ENCODE results near the gene XXYLT1.
"Not testable (repeated sequence)": the region's sequence is repeated elsewhere in the genome, so short reads cannot be mapped to it uniquely, and the experiment has no call there.

XXYLT1 gene

DNA sequence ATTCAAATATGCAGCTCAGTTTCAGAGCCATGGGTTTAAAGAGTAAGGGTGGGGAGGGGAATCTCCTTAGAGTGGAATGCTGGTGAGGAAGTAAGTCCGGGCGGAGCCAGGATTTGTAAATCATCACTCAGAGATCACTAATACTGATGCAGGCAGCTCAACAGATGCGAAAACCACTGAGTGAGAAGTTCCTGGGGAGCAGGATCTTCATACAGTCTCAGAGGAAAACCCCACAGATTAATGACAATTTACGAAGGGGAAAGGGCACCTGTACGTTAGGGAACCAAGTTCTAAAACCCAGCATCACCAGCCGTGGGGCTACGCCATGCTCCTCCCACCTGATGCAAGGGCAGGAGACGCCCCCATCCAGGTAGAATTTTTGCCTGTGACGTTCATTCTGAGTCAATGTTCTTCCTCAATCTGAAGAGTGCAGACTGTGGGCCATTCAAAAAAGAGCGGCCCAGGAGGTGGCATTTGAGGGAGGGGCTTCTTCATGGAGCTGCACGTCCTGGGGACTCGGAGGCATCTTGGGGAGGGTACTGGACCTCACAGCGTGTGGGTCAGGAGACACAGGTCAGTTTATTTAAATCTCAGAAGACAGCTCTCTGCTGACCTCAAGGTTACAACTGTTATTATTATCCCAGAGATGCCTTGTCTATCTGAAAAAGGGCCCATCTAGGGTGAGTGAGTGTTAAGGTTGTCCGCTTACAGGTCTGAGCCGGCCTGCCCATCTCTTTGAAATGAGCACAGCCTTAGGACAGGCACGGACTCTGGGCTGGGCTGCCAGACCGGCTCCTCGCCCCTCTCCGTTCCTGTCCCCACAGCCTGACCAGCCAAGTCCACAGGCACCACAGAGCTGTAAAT, 228.0 kb downstream of the XXYLT1 start:
- DNase-seq (ENCODE audit: low spot score): no peak

GRCh38 chr3:195041871-195042742, 228.9 kb downstream of the XXYLT1 start:
- DNase-seq (ENCODE audit: low spot score): no peak

DNA sequence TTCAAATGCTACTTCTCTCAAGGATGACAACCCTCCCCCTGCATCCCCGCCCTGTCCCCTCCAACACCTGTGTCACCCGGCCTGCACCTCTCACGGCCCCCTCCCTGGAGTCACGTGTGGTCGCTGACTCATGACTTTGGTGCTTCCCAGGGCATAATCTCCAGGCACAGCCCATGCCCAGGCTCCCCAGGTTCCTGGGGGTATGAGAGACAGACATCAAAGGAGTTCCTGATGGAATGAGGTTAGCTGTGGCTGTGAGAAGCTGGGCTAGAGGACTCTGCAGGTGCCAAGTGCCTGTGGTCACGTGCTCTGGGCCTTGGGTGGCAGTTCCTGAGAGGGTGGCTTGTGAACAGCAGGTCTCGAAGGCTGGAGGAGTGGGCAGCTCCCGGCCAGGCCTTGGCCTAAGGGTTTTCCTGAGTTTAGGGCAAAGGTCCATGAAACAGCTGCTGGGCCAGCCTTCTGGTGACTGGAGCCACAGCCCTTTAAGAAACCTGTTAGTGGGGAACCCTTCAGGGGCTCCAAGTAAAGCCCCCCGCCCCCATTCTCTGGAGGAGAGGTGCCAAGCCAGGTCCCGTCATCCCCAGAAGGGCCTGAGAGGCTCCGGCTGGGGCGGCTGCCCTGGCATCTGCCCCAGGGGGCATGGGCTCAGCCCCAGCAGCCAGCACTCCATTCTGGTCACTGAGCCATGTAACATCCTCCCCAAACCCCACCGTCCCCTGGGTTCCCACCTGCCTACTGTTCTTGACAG, 230.0 kb downstream of the XXYLT1 start:
- no peak for DNase-seq (ENCODE audit: low spot score)

DNA sequence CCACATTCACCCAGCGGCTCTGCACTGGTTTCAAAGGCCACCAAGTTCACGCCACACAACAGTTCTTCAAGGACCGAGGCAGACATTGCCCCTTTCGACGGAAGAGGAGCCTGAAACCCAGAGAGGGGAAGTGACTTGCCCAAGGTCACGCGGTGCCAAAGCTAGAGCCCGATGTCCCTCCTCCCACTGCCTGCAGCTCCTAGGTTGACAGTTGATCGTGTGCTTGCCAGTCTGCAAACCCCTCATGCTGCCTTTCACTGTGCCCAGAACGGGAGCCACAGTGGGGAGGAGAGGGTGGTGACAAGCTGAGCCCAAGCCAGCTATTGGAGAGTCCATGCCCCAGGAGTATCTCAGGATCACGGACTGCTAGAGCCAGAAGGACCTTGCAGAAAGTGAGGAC, 230.9 kb downstream of the XXYLT1 start:
- no peak for DNase-seq (ENCODE audit: low spot score)

GRCh38 chr3:195039180-195039843, 231.6 kb downstream of the XXYLT1 start:
- DNase-seq (ENCODE audit: low spot score): no peak

DNA sequence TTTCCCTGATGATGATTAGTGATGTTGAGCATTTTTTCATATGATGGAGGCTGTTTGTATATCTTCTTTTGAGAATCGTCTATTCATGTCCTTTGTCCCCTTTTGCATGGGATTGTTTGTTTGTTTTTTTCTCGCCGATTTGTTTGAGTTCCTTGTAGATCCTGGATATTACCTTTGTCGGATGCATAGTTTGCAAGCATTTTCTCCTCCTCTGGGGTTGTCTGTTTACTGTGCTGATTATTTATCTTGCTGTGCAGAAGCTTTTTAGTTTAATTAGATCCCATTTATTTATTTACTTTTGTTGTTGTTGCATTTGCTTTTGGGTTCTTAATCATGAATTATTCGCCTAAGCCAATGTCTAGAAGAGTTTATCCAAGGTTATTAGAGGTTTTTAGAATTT, 232.8 kb downstream of the XXYLT1 start:
- DNase-seq (ENCODE audit: low spot score): no peak

DNA sequence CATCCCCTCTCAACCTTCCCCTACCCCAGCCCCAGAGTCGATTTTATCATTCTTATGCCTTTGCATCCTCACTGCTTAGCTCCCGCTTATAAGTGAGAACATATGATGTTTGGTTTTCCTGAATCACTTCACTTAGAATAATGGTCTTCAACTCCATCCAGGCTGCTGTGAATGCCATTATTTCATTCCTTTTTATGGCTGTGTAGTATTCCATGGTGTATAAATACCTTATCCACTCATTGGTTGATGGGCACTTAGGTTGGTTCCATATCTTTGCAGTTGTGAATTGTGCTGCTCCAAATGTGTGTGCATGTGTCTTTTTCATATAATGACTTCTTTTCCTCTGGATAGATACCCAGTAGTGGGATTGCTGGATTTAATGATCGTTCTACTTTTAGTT, 233.4 kb downstream of the XXYLT1 start:
- not testable (repeated sequence) for DNase-seq (ENCODE audit: low spot score)

DNA sequence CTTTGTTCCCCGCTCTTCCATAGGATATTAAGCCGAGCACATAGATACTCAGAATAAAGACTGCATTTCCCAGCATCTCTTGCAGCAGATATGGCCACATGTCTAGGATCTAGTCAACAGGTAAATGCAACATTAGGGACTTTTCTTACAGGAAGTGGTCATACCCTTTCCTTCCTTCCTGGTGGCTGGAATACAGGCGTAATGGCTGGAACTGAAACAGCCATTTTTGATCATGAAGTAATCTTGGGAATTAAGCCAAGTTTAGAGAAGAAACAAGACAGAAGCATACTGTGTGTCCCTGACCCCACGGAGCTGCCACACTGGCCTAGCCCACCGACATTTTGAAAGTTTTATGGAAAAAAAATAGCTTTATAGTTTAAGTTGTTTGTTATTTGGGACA, 234.0 kb downstream of the XXYLT1 start:
- DNase-seq (ENCODE audit: low spot score): no peak

DNA sequence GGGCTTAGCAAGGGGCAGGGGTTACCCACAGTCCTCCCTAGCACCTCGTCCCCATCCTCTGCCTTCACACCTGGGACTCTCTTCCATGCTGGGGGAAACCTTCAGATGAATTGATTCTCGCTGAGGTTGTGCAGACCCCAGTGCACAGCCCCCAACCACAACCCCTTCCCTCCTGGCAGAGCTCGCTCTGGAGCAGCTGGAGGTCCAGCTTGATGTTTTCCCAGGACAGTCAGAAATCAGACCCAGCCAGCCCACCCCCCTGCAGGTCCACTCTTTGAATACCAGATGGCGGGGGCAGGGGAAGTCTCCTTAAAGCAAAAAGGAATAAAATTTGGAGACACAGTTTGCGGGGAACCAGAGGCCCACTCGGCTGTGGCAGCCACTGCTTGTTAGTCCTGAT, 234.4 kb downstream of the XXYLT1 start:
- DNase-seq (ENCODE audit: low spot score): no peak

- no peak for DNase-seq (ENCODE audit: low spot score)
Measured at GRCh38 chr3:195036203-195036505, 234.8 kb downstream of the XXYLT1 start.

DNA sequence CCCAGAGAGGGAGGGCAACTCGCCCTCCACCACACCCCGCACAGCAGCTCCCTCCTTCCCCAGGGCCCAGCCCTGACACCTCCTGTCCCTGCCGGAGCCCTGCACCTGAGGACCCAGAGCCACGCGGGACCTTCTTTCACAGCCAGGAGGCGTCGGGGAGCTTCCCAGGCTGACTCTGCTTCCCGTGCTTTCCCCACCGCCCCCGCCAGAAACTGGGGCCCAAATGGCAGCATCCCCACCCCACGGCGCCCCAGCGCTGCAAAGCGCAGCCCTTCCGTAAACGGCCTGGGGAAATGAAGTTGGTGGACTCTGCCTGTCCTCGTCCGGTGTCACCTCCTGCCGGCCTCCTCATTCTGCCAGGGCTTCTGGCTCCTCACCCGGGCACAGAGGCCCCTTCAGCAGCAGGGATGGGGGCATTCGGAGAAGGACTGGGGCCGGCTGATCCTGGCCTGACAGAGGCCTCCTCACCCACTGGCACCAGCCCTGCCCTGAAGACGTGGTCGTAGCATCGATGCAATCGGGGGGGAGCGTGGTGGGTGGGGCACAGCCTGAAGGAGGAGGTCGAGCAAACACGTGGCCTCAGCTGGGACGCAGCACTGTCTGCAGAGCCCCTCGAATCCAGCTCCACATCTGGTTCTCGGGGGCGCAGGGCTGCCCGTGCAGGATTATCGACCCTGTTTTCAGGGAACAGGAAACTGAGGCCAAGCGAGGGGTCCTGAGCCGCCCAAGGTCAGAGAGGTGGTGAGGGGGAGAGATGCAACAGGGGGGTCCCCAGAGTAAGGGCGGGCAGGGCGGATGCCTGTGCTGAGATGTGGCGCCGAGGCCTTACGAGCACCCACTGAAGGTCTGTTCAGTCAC, 235.4 kb downstream of the XXYLT1 start:
- no peak for DNase-seq (ENCODE audit: low spot score)

DNA sequence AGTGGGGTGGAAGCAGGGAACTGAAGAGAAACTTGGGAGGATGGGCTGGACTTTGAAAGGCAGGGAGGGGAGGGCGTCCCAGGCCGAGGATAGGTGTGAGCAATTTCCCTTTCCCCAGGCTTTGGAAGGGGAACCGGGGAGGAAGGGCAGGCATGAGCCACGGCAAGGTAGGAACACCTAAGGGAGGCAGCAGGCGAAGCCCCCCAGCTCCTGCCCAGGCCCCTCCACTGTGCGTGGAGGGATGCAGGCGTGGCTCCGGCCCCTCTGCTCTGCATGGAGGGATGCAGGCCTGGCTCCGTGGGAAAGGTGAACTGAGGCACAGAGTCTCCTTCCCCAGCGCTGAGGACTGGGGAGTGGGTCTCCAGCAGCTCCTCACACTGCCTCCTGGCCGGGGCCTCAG, 236.4 kb downstream of the XXYLT1 start:
- DNase-seq (ENCODE audit: low spot score): no peak

GRCh38 chr3:195034101-195034500, 236.9 kb downstream of the XXYLT1 start:
- DNase-seq (ENCODE audit: low spot score): no peak

- no peak for DNase-seq (ENCODE audit: low spot score)
Measured at GRCh38 chr3:195033531-195034091, 237.3 kb downstream of the XXYLT1 start.

DNA sequence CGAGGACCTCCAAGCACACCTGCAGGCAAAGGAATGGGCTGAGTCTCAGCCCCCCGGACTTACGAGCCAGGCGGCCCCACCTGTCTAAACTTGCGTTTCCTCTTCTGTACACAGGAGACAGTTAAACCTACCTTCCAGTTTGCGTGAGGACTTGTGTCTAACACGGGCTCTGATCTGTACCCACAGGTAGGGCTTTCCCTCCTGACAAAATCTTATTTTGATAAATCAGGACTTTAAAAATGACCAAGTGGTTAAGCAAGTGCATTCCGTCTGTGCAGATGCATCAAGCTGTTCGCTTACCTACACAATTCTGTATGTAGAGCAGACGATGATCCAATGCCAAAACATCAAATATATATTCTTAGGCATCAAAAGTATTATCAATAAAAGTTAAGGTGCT, 238.0 kb downstream of the XXYLT1 start:
- no peak for DNase-seq (ENCODE audit: low spot score)

DNA sequence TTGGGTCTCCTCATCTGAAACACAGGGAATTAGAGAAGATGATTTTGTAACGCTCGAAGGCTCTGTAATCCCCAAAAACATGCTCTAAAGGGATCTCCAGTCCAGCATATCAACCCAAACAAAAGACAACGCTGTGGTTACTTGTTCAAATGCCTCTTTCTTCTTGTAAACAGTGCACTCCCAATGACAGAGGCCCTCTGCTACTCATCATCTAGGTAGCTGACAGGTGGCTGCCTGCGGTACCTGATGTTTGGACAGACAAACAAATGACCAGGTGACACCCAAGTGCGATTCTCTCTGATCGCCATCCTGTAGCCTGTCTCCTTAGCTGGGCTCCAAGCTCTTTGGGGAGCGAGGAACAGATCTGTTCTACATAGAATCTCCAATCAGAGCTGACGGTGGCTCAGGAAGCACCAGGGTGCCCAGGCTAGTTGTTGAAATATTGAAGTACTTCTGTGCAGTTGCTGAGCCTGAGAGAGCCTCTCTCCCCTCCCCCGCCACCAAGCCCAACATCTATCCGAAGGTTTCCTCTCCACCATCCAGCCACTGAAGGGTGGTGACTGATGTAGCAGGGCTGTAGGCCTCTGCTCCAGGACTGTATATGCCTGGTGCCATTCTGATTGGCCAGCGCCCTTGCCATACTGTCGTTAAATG, 238.7 kb downstream of the XXYLT1 start:
- DNase-seq (ENCODE audit: low spot score): no peak

- no peak for DNase-seq (ENCODE audit: low spot score)
Measured at GRCh38 chr3:195031574-195032003, 239.4 kb downstream of the XXYLT1 start.

DNA sequence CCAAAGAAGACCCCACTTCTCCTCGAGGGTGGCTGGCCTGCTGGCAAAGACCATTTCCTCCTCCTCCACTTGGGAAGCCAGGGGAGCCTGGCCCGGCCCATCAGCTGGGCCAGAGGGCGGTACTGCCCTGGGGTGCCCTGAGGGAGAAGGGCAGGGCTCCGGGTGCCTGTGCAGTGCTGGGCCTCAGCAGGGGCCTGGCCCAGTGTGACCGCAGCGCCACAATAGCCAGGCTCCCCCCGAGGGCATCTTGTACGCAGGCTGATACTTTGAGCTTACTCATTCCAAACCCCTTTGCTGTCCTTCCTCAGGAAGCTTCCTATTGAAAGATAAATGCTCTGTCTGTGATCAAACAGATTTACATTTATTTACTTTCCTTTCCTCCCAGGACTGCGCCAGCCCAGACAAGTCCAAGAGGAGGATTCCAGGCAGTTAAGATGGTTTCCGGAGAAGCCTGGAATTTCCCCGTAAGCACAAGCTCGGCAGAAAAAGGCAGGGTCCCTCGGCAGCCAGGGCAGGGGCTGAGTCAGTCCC, 240.1 kb downstream of the XXYLT1 start:
- no peak for DNase-seq (ENCODE audit: low spot score)

DNA sequence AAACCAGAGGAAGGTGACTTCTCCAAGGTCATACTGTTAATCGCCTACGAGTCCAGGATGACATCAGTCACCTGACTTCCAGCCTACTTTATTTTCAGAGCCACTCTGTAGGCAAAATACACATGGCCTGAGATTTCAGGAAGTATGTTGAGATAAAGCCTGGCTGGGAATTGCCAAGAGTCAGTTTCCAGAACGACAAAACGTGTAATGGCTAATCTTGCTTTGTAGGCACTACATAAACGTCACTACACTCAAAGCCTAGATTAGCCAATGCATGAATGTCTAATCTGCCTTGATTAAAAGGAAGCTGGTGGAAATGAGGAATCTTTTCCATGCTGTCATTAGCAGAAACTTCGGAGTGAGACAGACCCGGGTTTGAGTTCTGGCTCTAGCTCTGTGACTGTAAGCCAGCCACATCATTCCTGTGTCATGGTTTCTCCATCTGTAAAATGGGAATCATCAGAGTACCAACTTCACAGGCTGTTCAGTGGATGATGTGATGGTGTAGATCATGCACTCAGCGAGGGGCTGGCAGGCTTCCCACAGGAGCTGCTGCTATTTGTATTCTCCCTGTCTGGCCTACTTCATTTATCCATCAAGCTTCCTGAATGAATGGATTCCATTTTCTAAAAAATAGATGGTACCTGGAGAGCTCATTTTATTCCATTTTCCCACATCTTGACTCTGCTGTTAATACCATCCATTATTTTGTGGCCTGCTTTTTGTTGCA, 241.9 kb downstream of the XXYLT1 start:
- DNase-seq (ENCODE audit: low spot score): no peak
